Measurements from ENCODE around the gene CPNE2.
"Not testable (repeated sequence)": the region's sequence is repeated elsewhere in the genome, so short reads cannot be mapped to it uniquely, and the experiment has no call there.

The CPNE2 gene

GRCh38 chr16:57070424-57070823 is 22.0 kb upstream of the CPNE2 start:
- DNase-seq = no peak

- DNase-seq = not testable (repeated sequence)
Observed at GRCh38 chr16:57071081-57071732, 21.2 kb upstream of the CPNE2 start.

GRCh38 chr16:57071831-57072582 is 20.4 kb upstream of the CPNE2 start:
- no peak for DNase-seq

- DNase-seq = no peak
Observed at GRCh38 chr16:57072616-57073275, 19.6 kb upstream of the CPNE2 start.

GRCh38 chr16:57077714-57078113 is 14.7 kb upstream of the CPNE2 start:
- DNase-seq = no peak

GRCh38 chr16:57081744-57082143 is 10.6 kb upstream of the CPNE2 start:
- DNase-seq = no peak

DNA sequence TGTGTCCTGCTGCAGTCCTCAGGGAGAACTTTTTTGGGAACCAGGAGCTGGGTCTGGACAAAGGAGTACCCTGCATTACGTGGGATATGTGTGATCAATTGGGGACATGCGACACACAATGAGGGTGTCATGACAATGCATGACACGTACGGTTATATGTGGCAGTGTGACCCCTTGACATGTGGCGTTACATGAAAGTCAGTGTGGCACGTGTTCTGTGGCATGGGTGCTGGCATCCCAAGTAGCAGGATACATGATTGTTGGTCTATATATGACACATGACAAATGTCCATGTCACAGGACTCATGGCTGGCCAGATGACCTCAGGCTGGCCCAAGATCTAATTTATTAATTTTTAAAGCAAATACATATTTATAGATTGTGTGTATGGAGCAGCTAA is 9.7 kb upstream of the CPNE2 start:
- no peak for DNase-seq

DNA sequence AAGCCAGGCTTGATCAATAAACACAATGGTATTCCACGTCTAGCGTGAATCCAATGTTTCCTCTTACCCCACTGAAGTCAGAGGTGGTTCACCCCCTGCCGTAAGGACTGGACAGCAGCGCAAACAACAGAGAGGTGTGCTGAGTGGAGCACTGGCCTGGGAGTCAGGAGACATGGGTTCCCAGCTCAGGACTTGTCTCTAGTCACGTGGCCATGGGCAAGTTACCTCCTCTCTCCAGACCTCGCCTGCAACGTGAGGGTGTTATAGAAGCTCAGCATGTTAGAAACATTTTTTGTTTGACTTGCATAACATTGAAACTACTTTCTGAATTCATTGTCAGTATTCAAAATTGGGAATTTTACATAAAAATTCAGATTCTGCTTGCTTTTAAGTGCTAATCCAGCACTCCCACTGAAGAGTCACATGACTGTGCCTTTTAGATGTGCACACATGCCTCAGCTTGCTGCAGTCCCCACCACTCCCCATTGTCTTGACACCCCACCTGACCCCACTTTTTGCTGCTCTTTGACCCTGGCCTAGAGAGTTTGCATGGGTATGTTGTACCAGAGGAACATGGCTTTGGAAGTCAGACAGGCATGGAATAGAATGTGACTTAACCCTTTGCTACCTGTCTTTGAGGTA is 8.8 kb upstream of the CPNE2 start:
- DNase-seq = no peak

- peak; percentile 62 to 63 for DNase-seq
Observed at GRCh38 chr16:57084257-57084770, 8.1 kb upstream of the CPNE2 start.

DNA sequence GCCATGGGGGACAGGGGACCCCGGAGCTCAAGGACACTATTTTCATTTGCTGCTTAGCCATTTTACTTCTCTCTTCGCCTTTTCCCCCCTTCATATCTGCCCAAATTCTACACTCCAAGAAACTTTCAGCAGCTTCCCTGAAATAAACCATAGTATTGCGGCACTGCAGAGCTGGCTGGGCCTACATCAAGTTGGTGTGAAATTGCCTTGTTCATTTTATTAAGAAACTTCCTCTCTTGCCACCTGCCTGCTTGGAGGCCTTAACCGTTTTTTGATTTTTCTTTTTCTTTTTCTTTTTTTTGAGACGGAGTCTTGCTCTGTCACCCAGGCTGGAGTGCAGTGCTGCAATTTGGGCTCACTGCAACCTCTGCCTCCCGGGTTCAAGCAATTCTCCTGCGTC is 7.4 kb upstream of the CPNE2 start:
- no peak for DNase-seq

DNA sequence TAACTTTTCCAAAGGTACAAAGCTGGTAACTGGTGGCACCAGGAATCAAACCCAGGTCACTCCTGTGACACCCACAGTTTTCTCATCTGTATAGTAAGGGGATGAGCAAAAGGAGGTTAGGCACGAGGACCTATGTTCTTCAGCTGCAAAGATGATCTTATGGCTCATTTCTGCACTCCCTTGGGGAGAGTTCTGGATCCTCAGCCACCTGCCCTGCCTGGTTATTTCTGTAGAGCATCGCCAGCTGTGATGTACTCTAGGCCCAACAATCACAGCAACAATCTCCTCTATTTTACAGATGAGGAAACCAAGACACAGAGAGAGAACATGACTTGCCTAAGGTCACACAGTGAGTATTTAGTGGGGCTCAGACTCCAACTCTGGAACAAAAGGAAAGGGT is 5.4 kb upstream of the CPNE2 start:
- no peak for DNase-seq

DNA sequence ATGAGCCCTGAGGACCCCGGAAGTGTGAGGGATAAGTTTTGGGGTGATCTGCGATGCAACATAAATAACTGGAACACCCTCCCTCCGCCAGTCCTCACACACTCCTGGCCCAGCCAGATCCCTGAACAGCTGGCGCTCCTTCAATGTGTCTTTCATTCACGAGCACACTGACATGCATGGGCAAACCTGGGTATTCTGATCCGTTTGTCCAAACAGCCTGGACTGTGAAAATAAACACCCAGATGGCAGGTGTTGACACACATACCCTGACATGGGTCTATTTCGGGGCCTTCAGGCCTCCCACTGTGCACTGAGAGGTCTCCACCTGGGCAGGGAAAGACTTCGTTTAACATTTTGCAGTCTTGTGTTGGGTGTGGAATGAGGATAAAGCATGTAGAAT is 3.0 kb upstream of the CPNE2 start:
- no peak for DNase-seq

- DNase-seq = no peak
Observed at GRCh38 chr16:57091200-57091974, 996 bp upstream of the CPNE2 start.

DNA sequence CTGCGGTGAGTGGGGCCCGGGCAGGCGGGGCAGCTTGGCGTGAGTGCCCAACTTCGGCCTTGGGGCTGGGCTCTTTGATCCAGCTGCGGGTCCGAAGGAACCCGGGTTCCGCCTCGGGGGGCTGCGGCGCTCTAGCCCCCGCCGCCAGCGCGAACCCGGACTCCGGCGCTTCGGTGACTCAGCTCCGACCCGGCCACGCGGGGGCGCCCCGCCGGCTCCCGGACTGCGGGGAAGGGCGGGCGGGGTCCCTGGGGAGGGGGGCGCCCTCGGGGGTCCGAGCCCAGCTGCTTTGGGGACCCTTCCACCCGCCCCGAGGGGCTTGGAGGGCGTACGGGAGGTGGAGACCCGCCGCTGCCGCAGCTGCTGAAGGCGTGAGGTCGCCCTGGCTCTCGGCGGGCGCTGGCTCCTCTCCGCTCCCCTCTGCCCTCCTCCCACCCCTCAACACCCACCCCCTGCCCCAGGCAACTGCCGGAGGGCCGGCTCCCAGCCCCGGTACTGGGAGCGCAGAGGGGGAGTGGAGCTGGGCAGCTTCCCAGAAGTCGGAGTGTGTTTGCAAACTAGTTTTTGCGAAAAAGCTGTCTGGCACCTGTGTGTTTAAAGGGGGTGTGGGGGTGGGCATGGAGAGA is 516 bp downstream of the CPNE2 start:
- DNase-seq = peak; percentile 34 to 35

- no peak for DNase-seq
Observed at GRCh38 chr16:57093666-57094564, 1.5 kb downstream of the CPNE2 start.

- no peak for DNase-seq
Observed at GRCh38 chr16:57094911-57095310, 2.5 kb downstream of the CPNE2 start.

DNA sequence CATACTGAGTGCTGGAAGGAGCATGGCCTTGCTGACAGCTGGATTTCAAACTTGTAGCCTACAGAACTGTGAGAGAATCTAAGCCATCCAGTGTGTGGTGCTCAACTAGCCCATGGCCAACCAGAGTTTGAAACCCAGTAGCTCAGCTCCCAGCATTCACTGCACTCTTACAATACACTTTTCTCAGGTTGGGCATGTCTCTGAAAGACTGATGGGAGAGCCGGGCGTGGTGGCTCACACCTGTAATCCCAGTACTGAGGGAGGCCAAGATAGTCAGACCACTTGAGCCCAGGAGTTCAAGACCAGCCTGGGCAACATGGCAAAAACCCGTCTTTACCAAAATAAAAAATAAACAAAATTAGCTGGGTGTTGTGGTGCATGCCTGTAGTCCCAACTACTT is 3.8 kb downstream of the CPNE2 start:
- DNase-seq = no peak

DNA sequence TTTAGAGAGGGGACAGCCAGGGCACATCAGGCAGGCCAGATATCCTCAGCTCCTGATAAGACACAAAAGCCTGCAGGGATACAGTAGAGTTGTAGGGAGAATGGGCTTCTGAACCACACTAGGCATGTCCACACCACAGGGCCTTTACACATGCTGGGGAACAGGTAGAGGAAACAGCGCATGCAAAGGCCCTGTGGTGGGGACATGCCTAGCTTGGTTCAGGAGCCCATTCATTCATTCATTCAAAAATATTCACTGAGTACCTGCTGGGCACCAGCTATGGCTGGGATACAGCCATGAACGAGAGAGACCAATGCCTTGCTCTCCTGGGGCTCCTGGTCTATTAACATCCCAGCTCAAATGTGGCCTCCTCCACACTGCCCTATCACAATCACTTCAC is 4.4 kb downstream of the CPNE2 start:
- no peak for DNase-seq

- no peak for DNase-seq
Observed at GRCh38 chr16:57098188-57098841, 5.9 kb downstream of the CPNE2 start.

DNA sequence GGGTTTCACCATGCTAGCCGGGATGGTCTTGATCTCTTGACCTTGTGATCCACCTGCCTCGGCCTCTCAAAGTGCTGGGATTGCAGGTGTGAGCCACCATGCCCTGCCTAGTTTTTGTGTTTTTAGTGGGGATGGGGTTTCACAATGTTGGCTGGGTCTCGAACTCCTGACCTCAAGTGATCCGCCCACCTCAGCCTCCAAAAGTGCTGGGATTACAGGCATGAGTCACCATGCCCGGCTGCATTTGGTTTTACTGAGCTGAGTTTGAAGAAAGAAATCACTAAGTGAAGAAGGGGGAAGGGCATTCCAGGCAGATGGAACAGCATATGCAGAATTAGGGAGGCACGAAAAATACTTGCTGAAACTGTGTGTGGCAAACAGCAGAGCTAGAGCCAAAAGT is 7.6 kb downstream of the CPNE2 start:
- DNase-seq = not testable (repeated sequence)
